NCI-H2227 treated with DMSO at 0.1 percent for 48 hours (cell line): ENCODE data around the gene OR6N2.

ENCODE experiments used
- DNase-seq: peaks from one replicate; lab custom pipeline; 2025; lab: John Stamatoyannopoulos, UW

Gene OR6N2

DNA sequence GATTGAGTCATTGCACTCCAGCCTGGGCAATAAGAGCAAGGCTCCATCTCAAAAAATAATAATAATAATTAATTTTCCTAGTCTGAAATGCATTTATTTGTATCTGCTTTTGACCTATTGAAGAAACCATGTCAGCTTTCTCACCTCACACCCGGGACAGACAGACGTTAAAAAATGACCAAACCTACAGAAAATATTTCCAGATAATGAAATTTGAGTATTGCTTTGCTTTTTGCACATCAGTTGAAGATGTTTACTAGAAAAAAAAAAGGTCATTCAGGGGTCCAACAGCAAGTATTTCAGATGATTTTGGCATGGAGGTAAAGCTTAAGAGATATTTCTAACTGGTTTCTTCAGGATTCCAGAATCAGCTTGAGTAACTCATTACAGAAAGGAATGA lies 26.6 kb downstream of the OR6N2 start, which contains the start of gene OR6K6:
TSS of gene OR6K6 (plus strand) at position 301 of the 400 bp plus-strand sequence. CDS start 168 bp downstream, outside the sequence.
- DNase-seq = no peak

DNA sequence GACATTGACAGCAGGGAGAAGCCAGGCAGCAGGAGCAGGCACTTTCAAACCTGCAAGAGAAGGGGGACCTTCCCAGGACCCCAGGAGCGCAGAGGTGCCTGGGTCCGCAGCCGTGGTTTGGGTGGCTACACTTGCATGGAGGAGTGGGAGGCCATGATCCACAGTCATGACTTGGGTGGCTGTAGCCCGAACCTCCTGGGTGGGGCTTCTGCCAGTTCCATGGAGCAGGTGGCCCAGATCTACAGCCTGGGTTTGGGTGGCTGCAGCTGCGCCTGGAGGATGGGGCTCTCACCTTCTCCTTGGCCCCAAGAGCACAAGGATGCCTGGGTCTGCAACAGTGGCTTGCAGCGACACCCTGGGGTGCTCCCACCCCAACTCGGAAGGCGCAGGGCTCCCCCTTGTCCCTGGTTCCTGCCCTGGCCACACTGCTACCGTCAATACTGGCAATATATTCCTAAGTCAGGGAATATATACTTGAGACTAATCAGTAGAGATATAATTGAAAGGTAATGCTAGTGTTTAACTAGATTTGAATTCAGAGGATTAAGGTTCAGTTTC lies 28.8 kb downstream of the OR6N2 start:
- DNase-seq = no peak

DNA sequence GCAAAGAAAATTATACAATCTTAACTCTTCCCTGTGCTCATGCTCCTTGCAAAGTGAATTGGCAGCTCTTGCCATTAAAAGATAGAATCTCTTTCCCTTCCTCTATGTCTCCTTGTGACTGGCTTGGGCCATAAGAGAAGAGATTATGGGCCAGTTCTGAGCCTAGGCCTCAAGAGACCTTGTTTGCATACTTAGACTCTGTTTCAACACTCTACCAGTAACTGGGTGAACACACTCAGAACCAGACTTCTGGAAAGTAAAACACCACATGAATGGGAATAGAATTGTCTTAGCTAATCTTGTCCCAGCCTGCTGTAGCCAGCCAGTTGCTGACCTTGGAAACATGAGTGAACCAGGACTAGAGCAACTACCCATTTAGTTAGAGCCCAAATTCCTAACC lies 45.2 kb downstream of the OR6N2 start:
- no peak for DNase-seq

DNA sequence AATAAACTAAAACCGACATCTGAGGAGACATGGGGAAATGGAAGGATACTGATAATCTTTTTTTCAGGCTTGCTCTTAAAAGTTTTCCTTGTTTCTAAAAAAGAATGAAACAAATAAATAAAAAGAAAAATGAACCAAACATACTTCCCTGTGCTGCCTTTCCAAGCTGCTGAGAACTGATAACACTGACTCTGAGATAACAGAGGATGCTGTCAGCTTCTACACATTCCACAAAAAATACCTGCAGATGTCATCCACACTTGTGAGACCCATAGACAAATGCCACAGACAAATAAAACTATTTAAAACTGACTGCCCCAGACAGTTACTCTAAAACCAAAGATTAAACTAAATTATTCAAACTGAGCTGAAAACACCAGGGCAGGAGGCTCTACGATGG lies 48.5 kb downstream of the OR6N2 start:
- DNase-seq = no peak

DNA sequence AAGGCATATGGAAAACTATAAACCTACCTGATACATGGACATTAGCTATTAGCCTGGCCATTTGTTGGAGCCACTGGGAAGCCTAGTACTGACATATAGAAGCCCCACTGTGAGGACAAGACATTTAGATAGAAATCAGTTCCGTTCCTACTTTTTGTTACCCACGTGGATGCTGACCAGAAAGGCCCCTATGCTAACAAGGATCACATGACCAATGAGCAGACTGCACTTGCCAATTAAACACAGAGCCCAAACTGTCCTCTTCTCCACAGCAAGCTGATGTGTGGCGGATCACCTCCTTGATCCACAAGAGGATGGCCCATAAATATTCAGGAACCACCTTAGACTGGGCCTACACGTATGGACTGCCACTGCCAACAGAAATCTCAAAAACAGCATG lies 49.3 kb downstream of the OR6N2 start:
- no peak for DNase-seq

DNA sequence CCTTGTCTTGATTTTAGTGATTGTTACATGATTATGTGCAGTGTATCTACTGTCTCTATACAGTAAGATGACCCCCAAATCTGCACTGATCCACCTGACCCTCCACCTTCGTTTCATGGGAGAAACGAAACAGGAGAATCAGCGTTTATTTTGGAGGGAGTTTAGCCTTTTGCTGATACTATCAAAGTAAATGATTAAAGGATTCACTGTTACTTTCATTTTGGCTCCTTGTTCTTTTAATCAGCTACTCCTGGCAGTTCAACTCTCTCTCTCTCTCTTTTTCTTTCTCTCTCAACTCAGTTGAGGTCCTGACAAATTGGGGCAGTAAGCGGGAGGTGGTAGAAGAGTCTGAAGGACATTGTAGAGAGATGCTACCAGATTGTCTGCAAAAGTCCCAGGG lies 50.6 kb downstream of the OR6N2 start:
- DNase-seq = no peak

DNA sequence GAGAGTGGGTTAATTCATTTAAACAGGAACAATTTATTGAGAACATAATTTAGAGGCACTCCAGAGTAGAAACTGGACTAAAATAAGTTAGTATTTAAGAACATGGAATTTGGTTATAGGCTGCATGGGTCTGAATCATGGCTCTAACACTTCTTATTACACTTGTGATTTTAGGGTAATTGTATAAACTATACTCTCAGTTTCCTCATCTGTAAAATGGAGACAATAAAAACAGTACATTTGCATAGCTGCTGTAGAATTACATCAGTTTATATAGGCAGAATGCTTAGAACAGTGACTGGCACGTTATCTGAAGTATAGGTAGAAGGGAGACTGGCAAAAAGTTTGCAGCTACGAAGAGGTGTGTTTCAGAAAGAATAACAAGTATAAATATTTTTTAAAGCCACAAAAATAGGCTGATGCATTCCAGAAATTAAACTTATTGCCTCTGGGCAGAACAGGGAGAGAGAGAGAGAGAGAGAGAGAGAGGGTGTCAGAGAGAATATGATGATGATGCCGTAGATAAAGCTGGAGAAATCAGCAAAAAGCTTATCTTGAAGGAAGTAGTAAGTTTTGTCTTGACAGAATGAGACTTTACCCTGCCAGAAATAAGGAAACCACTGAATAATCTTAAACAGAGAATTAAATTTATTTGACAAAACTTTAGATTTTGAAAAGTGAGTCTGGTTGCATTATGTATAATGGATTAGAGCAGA lies 52.3 kb downstream of the OR6N2 start:
- no peak for DNase-seq

DNA sequence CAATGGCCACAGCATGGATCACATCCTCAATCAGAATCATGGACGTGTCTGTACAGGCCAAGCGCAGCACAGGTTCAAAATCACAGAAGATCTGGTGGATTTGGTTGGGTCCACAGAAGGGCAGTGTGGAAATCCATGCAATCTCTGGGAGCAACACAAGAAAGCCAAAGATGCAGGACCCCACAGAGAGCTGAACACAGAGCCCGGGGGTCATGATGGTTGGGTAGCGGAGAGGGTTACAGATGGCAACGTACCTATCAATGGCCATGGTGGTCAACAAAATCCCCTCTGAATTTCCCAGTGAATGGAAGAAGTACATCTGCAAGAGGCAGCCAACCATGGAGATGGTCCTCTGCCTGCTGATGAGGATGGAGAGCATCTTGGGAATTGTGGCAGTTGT lies 56.6 kb downstream of the OR6N2 start:
- no peak for DNase-seq
